ENCODE data around the gene CYTH2.

The CYTH2 gene

DNA sequence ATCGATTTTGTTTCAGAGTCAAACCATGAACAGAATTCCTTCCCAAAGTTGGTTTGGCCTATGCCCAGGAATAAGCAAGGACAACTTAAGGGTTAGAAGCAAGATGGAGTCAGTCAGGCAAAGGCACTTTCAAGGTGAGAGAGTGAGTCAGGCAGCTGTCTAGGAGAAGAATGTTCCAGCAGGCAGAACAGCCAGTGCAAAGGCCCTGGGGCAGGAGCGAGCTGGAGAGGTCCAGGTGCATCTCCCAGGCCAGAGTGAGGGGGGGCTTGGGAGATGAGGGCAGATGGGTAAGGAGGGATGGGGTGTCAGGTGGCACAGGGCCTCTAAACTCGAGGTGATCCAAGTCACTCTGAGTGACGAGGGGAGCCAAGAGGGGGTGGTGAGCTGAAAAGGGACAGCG, 32.6 kb upstream of the CYTH2 start:
- Histone ChIP-seq H3K79me1 (ENCODE audit: low read length) (no peaks in the 10 kb centered on the region), H2BK15ac (replicated peaks; ENCODE audit: low read depth) (no peak overlapping the region), H2AK5ac (ENCODE audit: low read length) (no peak overlapping the region), H3K36me3 (ENCODE audit: control insufficient read depth, insufficient read depth, low read length) (no peaks in the 10 kb centered on the region), H3K4ac (ENCODE audit: low read depth, low read length) (no peak overlapping the region), H2BK120ac (ENCODE audit: low read depth, low read length) (no peak overlapping the region), H3K79me2 (ENCODE audit: control insufficient read depth, insufficient read depth, low read length) (no peaks in the 10 kb centered on the region), H2BK5ac (ENCODE audit: low read length) (no peak overlapping the region), H3K18ac (ENCODE audit: low read length) (no peak overlapping the region), H3K4me2 (ENCODE audit: low read length) (no peak overlapping the region), H3K27ac (ENCODE audit: low read depth, low read length) (no peak overlapping the region), H4K5ac (ENCODE audit: low read length) (no peak overlapping the region), H3K27me3 (ENCODE audit: insufficient read depth, low read length, poor library complexity) (no peaks in the 10 kb centered on the region), H3K56ac (ENCODE audit: low read length) (no peak overlapping the region), H3K4me1 (ENCODE audit: control insufficient read depth, low read depth, low read length) (no peaks in the 10 kb centered on the region), H4K8ac (ENCODE audit: low read depth, low read length) (no peak overlapping the region), H3K9ac (ENCODE audit: low read length) (no peak overlapping the region), H3K4me3 (ENCODE audit: low read length) (no peak overlapping the region), H3K23ac (ENCODE audit: low read length) (no peak overlapping the region)
- no peak for DNase-seq
- WGBS (ENCODE audit: extremely low coverage, insufficient coverage, low lambda C conversion rate): no CpG with 5 or more reads among the region's 5 CpGs

DNA sequence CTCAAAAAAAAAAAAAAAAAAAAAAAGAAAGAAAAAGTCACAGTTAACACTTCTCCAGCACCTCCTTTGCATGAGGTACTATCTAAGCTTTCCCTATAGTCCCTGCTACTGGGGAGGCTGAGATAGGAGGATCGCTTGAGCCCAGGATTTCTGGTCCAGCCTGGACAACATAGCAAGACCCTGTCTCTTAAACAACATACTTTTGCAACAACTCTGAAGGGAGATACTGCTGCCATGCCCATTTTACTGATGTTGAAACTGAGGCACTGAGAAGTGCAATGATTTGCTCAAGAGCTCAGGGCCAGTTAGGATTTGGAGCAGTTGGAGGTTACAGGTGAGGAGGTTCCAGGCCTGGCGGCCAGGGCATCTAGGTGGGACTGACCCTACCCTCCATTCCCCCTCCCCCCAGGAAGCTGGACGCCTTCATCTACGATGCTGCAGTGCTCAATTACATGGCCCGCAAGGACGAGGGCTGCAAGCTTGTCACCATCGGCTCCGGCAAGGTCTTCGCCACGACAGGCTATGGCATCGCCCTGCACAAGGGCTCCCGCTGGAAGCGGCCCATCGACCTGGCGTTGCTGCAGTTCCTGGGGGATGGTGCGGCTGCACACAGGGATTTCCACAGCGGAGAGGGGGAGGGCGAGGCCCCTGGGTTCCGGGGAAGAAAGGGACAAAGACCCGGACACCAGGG, 27.7 kb upstream of the CYTH2 start:
- Histone ChIP-seq H3K27me3 (ENCODE audit: insufficient read depth, low read length, poor library complexity) (no peaks in the 10 kb centered on the region), H3K4ac (ENCODE audit: low read depth, low read length) (no peak overlapping the region)
- WGBS (ENCODE audit: extremely low coverage, insufficient coverage, low lambda C conversion rate): no CpG with 5 or more reads among the region's 20 CpGs

DNA sequence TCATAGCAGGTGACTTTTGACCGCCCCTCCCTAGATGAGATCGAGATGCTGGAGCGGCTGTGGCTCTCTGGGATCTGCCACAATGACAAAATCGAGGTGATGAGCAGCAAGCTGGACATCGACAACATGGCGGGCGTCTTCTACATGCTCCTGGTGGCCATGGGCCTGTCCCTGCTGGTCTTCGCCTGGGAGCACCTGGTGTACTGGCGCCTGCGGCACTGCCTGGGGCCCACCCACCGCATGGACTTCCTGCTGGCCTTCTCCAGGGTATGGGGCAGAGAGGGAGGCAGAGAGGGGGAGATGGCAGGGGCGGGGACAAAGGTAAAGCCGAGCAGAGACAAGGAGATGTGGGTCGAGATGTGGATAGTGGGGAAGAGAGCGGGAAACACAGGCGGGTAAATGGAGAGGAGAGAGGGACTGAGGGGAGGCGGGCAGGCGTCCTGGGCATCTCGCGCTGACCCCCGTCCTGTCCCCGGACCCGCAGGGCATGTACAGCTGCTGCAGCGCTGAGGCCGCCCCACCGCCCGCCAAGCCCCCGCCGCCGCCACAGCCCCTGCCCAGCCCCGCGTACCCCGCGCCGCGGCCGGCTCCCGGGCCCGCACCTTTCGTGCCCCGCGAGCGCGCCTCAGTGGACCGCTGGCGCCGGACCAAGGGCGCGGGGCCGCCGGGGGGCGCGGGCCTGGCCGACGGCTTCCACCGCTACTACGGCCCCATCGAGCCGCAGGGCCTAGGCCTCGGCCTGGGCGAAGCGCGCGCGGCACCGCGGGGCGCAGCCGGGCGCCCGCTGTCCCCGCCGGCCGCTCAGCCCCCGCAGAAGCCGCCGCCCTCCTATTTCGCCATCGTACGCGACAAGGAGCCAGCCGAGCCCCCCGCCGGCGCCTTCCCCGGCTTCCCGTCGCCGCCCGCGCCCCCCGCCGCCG, 26.8 kb upstream of the CYTH2 start:
- Histone ChIP-seq H3K27ac (ENCODE audit: low read depth, low read length) (no peak overlapping the region), H3K79me1 (ENCODE audit: low read length) (peaks cover 4% of the 10 kb centered on the region), H2AK5ac (ENCODE audit: low read length) (no peak overlapping the region), H2BK120ac (ENCODE audit: low read depth, low read length) (no peak overlapping the region), H2BK5ac (ENCODE audit: low read length) (no peak overlapping the region), H3K23ac (ENCODE audit: low read length) (no peak overlapping the region), H2BK15ac (replicated peaks; ENCODE audit: low read depth) (no peak overlapping the region), H3K36me3 (ENCODE audit: control insufficient read depth, insufficient read depth, low read length) (no peaks in the 10 kb centered on the region), H3K4me3 (ENCODE audit: low read length) (no peak overlapping the region), H3K79me2 (ENCODE audit: control insufficient read depth, insufficient read depth, low read length) (peaks cover 7% of the 10 kb centered on the region), H3K27me3 (ENCODE audit: insufficient read depth, low read length, poor library complexity) (no peaks in the 10 kb centered on the region), H4K5ac (ENCODE audit: low read length) (no peak overlapping the region), H3K56ac (ENCODE audit: low read length) (no peak overlapping the region), H3K4ac (ENCODE audit: low read depth, low read length) (no peak overlapping the region), H3K18ac (ENCODE audit: low read length) (no peak overlapping the region), H3K9ac (ENCODE audit: low read length) (no peak overlapping the region), H4K8ac (ENCODE audit: low read depth, low read length) (no peak overlapping the region), H3K4me2 (ENCODE audit: low read length) (no peak overlapping the region), H3K4me1 (ENCODE audit: control insufficient read depth, low read depth, low read length) (peaks cover 8% of the 10 kb centered on the region)
- DNase-seq: no peak
- no CpG with 5 or more reads among the region's 94 CpGs for WGBS (ENCODE audit: extremely low coverage, insufficient coverage, low lambda C conversion rate)

More for the DNA sequence above, 27.7 kb upstream of the CYTH2 start:
- Histone ChIP-seq H3K79me2 (ENCODE audit: control insufficient read depth, insufficient read depth, low read length) (peaks cover 5% of the 10 kb centered on the region), H2BK120ac (ENCODE audit: low read depth, low read length) (no peak overlapping the region), H3K36me3 (ENCODE audit: control insufficient read depth, insufficient read depth, low read length) (no peaks in the 10 kb centered on the region), H3K4me1 (ENCODE audit: control insufficient read depth, low read depth, low read length) (peaks cover 6% of the 10 kb centered on the region), H3K56ac (ENCODE audit: low read length) (no peak overlapping the region), H3K9ac (ENCODE audit: low read length) (no peak overlapping the region), H3K18ac (ENCODE audit: low read length) (no peak overlapping the region), H2AK5ac (ENCODE audit: low read length) (no peak overlapping the region), H3K79me1 (ENCODE audit: low read length) (peaks cover 2% of the 10 kb centered on the region), H3K23ac (ENCODE audit: low read length) (no peak overlapping the region), H3K4me3 (ENCODE audit: low read length) (no peak overlapping the region), H3K27ac (ENCODE audit: low read depth, low read length) (no peak overlapping the region), H4K5ac (ENCODE audit: low read length) (no peak overlapping the region), H2BK15ac (replicated peaks; ENCODE audit: low read depth) (no peak overlapping the region), H3K4me2 (ENCODE audit: low read length) (no peak overlapping the region), H4K8ac (ENCODE audit: low read depth, low read length) (no peak overlapping the region), H2BK5ac (ENCODE audit: low read length) (no peak overlapping the region)
- no peak for DNase-seq

DNA sequence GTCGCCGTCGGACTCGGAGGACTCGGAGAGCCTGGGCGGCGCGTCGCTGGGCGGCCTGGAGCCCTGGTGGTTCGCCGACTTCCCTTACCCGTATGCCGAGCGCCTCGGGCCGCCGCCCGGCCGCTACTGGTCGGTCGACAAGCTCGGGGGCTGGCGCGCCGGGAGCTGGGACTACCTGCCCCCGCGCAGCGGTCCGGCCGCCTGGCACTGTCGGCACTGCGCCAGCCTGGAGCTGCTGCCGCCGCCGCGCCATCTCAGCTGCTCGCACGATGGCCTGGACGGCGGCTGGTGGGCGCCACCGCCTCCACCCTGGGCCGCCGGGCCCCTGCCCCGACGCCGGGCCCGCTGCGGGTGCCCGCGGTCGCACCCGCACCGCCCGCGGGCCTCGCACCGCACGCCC, 25.9 kb upstream of the CYTH2 start:
- H3K56ac ChIP-seq (ENCODE audit: low read length): no peak overlapping the region
- peaks cover 4% of the 10 kb centered on the region for H3K79me1 ChIP-seq (ENCODE audit: low read length)
- no CpG with 5 or more reads among the region's 60 CpGs for WGBS (ENCODE audit: extremely low coverage, insufficient coverage, low lambda C conversion rate)
- no peak overlapping the region for H2AK5ac ChIP-seq (ENCODE audit: low read length)
- H2BK120ac ChIP-seq (ENCODE audit: low read depth, low read length): no peak overlapping the region
- no peak overlapping the region for H3K18ac ChIP-seq (ENCODE audit: low read length)
- no peaks in the 10 kb centered on the region for H3K27me3 ChIP-seq (ENCODE audit: insufficient read depth, low read length, poor library complexity)
- H3K27ac ChIP-seq (ENCODE audit: low read depth, low read length): no peak overlapping the region
- no peak overlapping the region for H2BK15ac ChIP-seq (replicated peaks; ENCODE audit: low read depth)
- no peak overlapping the region for H3K4me2 ChIP-seq (ENCODE audit: low read length)
- H3K9ac ChIP-seq (ENCODE audit: low read length): no peak overlapping the region
- H3K79me2 ChIP-seq (ENCODE audit: control insufficient read depth, insufficient read depth, low read length): peaks cover 7% of the 10 kb centered on the region
- H4K8ac ChIP-seq (ENCODE audit: low read depth, low read length): no peak overlapping the region
- H4K5ac ChIP-seq (ENCODE audit: low read length): no peak overlapping the region
- no peak for DNase-seq
- H3K23ac ChIP-seq (ENCODE audit: low read length): no peak overlapping the region
- no peak overlapping the region for H3K4me3 ChIP-seq (ENCODE audit: low read length)
- H3K36me3 ChIP-seq (ENCODE audit: control insufficient read depth, insufficient read depth, low read length): no peaks in the 10 kb centered on the region
- H2BK5ac ChIP-seq (ENCODE audit: low read length): no peak overlapping the region
- H3K4ac ChIP-seq (ENCODE audit: low read depth, low read length): no peak overlapping the region
- peaks cover 8% of the 10 kb centered on the region for H3K4me1 ChIP-seq (ENCODE audit: control insufficient read depth, low read depth, low read length)

DNA sequence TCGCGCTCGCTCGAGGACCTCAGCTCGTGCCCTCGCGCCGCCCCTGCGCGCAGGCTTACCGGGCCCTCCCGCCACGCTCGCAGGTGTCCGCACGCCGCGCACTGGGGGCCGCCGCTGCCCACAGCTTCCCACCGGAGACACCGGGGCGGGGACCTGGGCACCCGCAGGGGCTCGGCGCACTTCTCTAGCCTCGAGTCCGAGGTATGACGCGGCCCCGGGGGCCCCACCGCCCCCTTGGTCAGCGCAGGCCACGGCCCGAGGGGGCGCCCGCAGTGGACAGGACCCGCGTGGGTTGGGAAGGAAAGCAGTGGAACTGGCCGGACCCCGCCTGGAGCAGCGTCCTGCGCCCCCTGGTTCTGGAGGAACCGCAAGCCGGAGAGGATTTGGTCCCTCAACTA, 25.4 kb upstream of the CYTH2 start:
- Histone ChIP-seq H3K56ac (ENCODE audit: low read length) (no peak overlapping the region), H3K79me1 (ENCODE audit: low read length) (peaks cover 7% of the 10 kb centered on the region), H3K4me3 (ENCODE audit: low read length) (no peak overlapping the region), H2BK15ac (replicated peaks; ENCODE audit: low read depth) (no peak overlapping the region), H2BK120ac (ENCODE audit: low read depth, low read length) (no peak overlapping the region), H3K18ac (ENCODE audit: low read length) (no peak overlapping the region), H3K23ac (ENCODE audit: low read length) (no peak overlapping the region), H4K8ac (ENCODE audit: low read depth, low read length) (no peak overlapping the region), H2BK5ac (ENCODE audit: low read length) (no peak overlapping the region), H3K9ac (ENCODE audit: low read length) (no peak overlapping the region), H3K27ac (ENCODE audit: low read depth, low read length) (no peak overlapping the region), H3K27me3 (ENCODE audit: insufficient read depth, low read length, poor library complexity) (no peaks in the 10 kb centered on the region), H3K4ac (ENCODE audit: low read depth, low read length) (no peak overlapping the region), H3K36me3 (ENCODE audit: control insufficient read depth, insufficient read depth, low read length) (no peaks in the 10 kb centered on the region), H4K5ac (ENCODE audit: low read length) (no peak overlapping the region), H3K4me1 (ENCODE audit: control insufficient read depth, low read depth, low read length) (peaks cover 8% of the 10 kb centered on the region), H3K79me2 (ENCODE audit: control insufficient read depth, insufficient read depth, low read length) (peaks cover 7% of the 10 kb centered on the region), H2AK5ac (ENCODE audit: low read length) (no peak overlapping the region), H3K4me2 (ENCODE audit: low read length) (no peak overlapping the region)
- WGBS (ENCODE audit: extremely low coverage, insufficient coverage, low lambda C conversion rate): no CpG with 5 or more reads among the region's 45 CpGs
- no peak for DNase-seq
